SK-N-MC (cell line): ENCODE measurements around the gene TMEM123.

Experiments used
- EZH2 ChIP-seq: fragments of 200-600 bp; sonication (generic); IDR thresholded peaks from one replicate; pipeline ENCODE4 v1.6.1; 2017; ENCODE audit warnings: antibody characterized with exemption
- FOXP2 ChIP-seq: optimal IDR thresholded peaks from 2 replicates; pipeline ENCODE3; 2011; ENCODE audit warnings: mild to moderate bottlenecking, moderate library complexity; ENCODE audit not compliant: insufficient read depth; ENCODE audit errors: extremely low read length, control extremely low read depth
- POLR2AphosphoS5 ChIP-seq: IDR thresholded peaks from 2 replicates; pipeline ENCODE4 v1.6.1; 2012; ENCODE audit warnings: mild to moderate bottlenecking, low read depth, low read length, borderline replicate concordance

GRCh38 chr11:102421261-102421660 is 31.3 kb downstream of the TMEM123 start:
- TF ChIP-seq POLR2AphosphoS5 (no peak), EZH2 (no peak), FOXP2 (no peak)
